Calu3 (cell line): ENCODE measurements around the gene AKR7A2. TPM values are rescaled to one million over a fixed set of nuclear protein-coding genes. Genes with fewer than 3 reads are reported as not detected.

Experiments
- BruUV-seq: library from RNA; stranded (reverse); fragments of 400-500 nt; replicated peaks from 2 replicates; lab custom pipeline; 2021; lab: Mats Ljungman, UMichigan
- CTCF ChIA-PET: fragments of 300-600 bp; sonication (Branson Sonifier 250); formaldehyde crosslinking; loops from one replicate; lab custom pipeline; 2022; ENCODE audit warnings: antibody characterized with exemption; lab: Charles Lee
- DNase-seq: peaks from one replicate; pipeline ENCODE4 v3.0.0; 2022
- H3K27ac Mint-ChIP-seq: one replicate; pipeline ENCODE4 v1.8.0; 2022; ENCODE audit warnings: mixed read lengths; ENCODE audit not compliant: unreplicated experiment
- H3K27me3 Mint-ChIP-seq: one replicate; pipeline ENCODE4 v1.8.0; 2022; ENCODE audit warnings: mixed read lengths; ENCODE audit not compliant: unreplicated experiment
- H3K36me3 Mint-ChIP-seq: one replicate; pipeline ENCODE4 v1.8.0; 2022; ENCODE audit warnings: mild to moderate bottlenecking, moderate library complexity, mixed read lengths; ENCODE audit not compliant: insufficient read depth, unreplicated experiment
- H3K4me1 Mint-ChIP-seq: one replicate; pipeline ENCODE4 v1.8.0; 2022; ENCODE audit warnings: mild to moderate bottlenecking, low read depth, mixed read lengths; ENCODE audit not compliant: unreplicated experiment
- H3K4me3 Mint-ChIP-seq: one replicate; pipeline ENCODE4 v1.8.0; 2022; ENCODE audit warnings: mild to moderate bottlenecking, low read depth, moderate library complexity, mixed read lengths; ENCODE audit not compliant: unreplicated experiment
- H3K9me3 Mint-ChIP-seq: one replicate; pipeline ENCODE4 v1.8.0; 2022; ENCODE audit warnings: low read depth, mixed read lengths; ENCODE audit not compliant: unreplicated experiment
- intact Hi-C: fragments of 100-400 bp; cut with micrococcal nuclease; formaldehyde crosslinking; loops from one replicate; pipeline ENCODE4 v1.10.0; 2022; ENCODE audit not compliant: unreplicated experiment
- total RNA-seq: library from RNA; stranded (reverse); gene quantifications from 2 replicates; pipeline ENCODE4 v1.2.3, GENCODE V29; 2022
- TF ChIP-seq, protein P1 (sequence below): fragments of 200-600 bp; IDR thresholded peaks from one replicate; pipeline ENCODE4 v1.8.0; 2022; ENCODE audit warnings: antibody characterized with exemption; ENCODE audit not compliant: unreplicated experiment

Gene AKR7A2
- total RNA-seq, 1 experiment from 2014 or later: 25.7 TPM

DNA sequence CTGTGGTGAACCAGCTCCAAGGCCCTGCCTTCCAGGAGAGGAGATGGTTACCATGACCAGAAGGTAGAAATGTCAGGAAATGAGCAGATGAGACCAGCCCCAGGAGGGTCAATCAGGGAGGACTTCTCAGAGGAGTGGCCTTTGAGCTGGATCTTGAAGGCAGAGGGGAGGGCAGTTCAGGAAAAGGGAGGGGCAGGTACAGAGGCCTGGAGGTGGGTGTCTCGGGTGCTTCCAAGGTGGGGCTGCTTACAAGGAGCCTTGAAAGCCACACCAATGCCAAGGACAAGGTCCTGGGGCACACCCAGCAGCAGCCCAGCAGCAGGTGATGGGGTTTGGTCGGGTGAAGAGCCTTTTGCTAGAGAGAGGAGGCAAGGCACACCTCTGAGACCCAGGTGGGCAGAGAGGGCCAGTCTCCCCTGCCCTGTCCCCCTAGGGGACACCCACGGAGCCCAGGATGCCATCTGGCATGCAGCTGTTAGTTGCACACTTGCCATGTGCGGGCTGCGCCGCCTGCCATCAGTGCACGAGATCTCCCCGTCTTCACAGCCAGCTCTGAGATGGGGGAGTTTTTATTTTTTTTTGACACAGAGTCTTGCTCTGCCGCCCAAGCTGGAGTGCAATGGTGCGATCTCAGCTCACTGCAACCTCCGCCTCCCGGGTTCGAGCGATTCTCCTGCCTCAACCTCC lies 18.6 kb upstream of the AKR7A2 start:
- no peaks in the 10 kb centered on the region for H3K9me3 Mint-ChIP-seq
- H3K4me3 Mint-ChIP-seq: no peak overlapping the region
- no TSS peak for BruUV-seq
- no peak overlapping the region for H3K27ac Mint-ChIP-seq
- intact Hi-C loops: no loop called here
- no peaks in the 10 kb centered on the region for H3K4me1 Mint-ChIP-seq
- TF ChIP-seq, protein P1, sequence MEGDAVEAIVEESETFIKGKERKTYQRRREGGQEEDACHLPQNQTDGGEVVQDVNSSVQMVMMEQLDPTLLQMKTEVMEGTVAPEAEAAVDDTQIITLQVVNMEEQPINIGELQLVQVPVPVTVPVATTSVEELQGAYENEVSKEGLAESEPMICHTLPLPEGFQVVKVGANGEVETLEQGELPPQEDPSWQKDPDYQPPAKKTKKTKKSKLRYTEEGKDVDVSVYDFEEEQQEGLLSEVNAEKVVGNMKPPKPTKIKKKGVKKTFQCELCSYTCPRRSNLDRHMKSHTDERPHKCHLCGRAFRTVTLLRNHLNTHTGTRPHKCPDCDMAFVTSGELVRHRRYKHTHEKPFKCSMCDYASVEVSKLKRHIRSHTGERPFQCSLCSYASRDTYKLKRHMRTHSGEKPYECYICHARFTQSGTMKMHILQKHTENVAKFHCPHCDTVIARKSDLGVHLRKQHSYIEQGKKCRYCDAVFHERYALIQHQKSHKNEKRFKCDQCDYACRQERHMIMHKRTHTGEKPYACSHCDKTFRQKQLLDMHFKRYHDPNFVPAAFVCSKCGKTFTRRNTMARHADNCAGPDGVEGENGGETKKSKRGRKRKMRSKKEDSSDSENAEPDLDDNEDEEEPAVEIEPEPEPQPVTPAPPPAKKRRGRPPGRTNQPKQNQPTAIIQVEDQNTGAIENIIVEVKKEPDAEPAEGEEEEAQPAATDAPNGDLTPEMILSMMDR: no peak
- peaks cover 30% of the 10 kb centered on the region for H3K36me3 Mint-ChIP-seq
- H3K27me3 Mint-ChIP-seq: no peaks in the 10 kb centered on the region
- no peak for DNase-seq
- CTCF ChIA-PET: no interaction called here

DNA sequence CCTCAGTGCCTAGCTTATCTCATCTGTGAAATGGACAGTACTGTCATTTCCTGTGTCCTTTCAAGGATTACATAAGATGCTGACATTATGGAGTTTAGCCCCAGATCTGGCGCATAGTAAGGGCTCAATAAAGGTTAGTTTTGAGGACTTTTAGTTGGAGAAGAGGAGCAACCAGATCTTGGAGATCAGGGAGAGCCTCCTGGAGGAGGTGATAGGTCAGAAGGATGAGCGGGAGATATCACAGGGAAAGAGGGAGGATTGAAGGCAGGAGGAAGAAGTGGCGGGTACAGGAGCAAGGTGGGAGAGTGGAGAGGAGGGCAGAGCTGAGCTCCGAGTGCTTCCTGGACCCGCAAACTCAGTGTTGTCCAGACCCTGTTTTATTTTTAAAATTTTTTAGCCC lies 17.7 kb upstream of the AKR7A2 start:
- TF ChIP-seq, protein P1: no peak
- H3K4me3 Mint-ChIP-seq: no peak overlapping the region
- intact Hi-C loops: no loop called here
- DNase-seq: no peak
- H3K9me3 Mint-ChIP-seq: no peaks in the 10 kb centered on the region
- CTCF ChIA-PET: no interaction called here
- H3K27me3 Mint-ChIP-seq: no peaks in the 10 kb centered on the region
- no TSS peak for BruUV-seq
- H3K27ac Mint-ChIP-seq: peak overlapping the region; percentile 11
- H3K4me1 Mint-ChIP-seq: no peaks in the 10 kb centered on the region
- H3K36me3 Mint-ChIP-seq: peaks cover 29% of the 10 kb centered on the region

DNA sequence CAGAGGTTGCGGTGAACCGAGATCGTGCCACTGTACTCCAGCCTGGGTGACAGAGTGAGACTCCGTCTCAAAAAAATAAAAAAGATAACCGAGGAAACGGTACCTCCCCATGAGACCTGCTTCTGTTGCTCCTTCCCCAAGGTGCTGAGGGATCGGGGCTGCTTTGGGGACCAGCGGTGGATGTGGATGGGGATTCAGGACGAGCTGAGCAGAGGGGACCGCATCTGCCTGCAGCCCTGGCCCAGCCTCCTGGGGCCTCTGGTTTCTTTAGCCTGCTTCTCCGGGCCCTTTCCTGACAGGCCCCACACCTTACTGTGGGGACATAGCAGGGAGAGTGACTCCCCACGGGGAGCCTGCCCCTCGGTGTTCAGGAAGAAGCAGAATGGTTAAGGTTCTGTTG lies 17.2 kb upstream of the AKR7A2 start:
- Mint-ChIP-seq H3K36me3 (peaks cover 29% of the 10 kb centered on the region), H3K4me3 (no peak overlapping the region), H3K4me1 (no peaks in the 10 kb centered on the region), H3K9me3 (no peaks in the 10 kb centered on the region), H3K27ac (peak overlapping the region; percentile 11), H3K27me3 (no peaks in the 10 kb centered on the region)
- TF ChIP-seq, protein P1: no peak
- no TSS peak for BruUV-seq
- CTCF ChIA-PET: no interaction called here
- intact Hi-C loops: no loop called here
- no peak for DNase-seq

DNA sequence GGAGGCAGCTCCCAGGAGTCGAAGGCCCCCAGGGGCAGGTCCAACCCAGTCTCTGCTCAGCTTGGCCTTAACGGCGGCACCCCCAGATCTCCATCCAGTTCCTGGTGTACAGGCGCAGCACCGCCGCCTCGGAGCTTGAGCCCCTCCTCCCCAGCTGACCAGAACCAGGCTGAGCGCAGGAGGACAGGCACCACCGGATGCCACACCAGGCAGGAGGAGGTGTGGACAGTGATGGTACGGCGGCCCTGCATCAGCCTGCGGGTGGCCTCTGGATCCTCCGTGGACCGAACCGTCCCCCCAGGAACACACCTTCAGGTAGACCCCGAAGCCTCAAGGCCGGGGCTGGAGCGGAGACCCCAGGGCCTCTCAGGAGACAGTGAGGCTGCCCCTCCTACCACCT lies 16.5 kb upstream of the AKR7A2 start:
- CTCF ChIA-PET: no interaction called here
- peaks cover 29% of the 10 kb centered on the region for H3K36me3 Mint-ChIP-seq
- no TSS peak for BruUV-seq

More for the DNA sequence above, 16.5 kb upstream of the AKR7A2 start:
- no peak overlapping the region for H3K4me3 Mint-ChIP-seq
- H3K9me3 Mint-ChIP-seq: no peaks in the 10 kb centered on the region
- no peaks in the 10 kb centered on the region for H3K4me1 Mint-ChIP-seq
- DNase-seq: no peak
- no peaks in the 10 kb centered on the region for H3K27me3 Mint-ChIP-seq
- intact Hi-C loops: no loop called here
- no peak overlapping the region for H3K27ac Mint-ChIP-seq
- TF ChIP-seq, protein P1: no peak
